ENCODE data around the gene MAGEB3.

GRCh38 chrX:30261012-30261411, 30.6 kb downstream of the MAGEB3 start:
- TF ChIP-seq POLR2AphosphoS5 (IDR thresholded peaks at IDR 0.05; ENCODE audit: low read depth, low read length) (no peak), RAD21 (IDR thresholded peaks at IDR 0.05; ENCODE audit: low read depth) (no peak), CTCF (IDR thresholded peaks at IDR 0.05 in 2 of 3, conservative IDR thresholded peaks at IDR 0.05 in 1 of 3; ENCODE audit: borderline replicate concordance in 1 of 3, insufficient read depth in 1 of 3, low read depth in 2 of 3, low read length in 2 of 3) (no peak), POLR2A (IDR thresholded peaks at IDR 0.05; ENCODE audit: borderline replicate concordance, extremely low read depth, insufficient read depth, insufficient read length) (no peak)
